Mesendoderm (in vitro differentiated cells): Measurements from ENCODE around the gene MESD.
"Not testable (repeated sequence)": the region's sequence is repeated elsewhere in the genome, so short reads cannot be mapped to it uniquely, and the experiment has no call there.

ENCODE experiments used
- DNase-seq: peaks from one replicate; pipeline ENCODE4 v3.0.0; 2013
- H2AK5ac ChIP-seq: 2 replicates; pipeline ENCODE4 v1.6.1; 2013; ENCODE audit warnings: low read length, inconsistent platforms
- H2BK120ac ChIP-seq: 2 replicates; pipeline ENCODE4 v1.6.1; 2013; ENCODE audit warnings: low read depth, mild to moderate bottlenecking, low read length, moderate library complexity, mixed read lengths
- H2BK15ac ChIP-seq: replicated peaks from 2 replicates; pipeline ENCODE4 v1.6.1; 2013; ENCODE audit warnings: low read depth, mild to moderate bottlenecking, moderate library complexity
- H2BK5ac ChIP-seq: 2 replicates; pipeline ENCODE4 v1.6.1; 2013; ENCODE audit warnings: low read length, inconsistent platforms
- H3K18ac ChIP-seq: 2 replicates; pipeline ENCODE4 v1.6.1; 2013; ENCODE audit warnings: mild to moderate bottlenecking, low read length, mixed read lengths
- H3K23ac ChIP-seq: one replicate; pipeline ENCODE4 v1.6.1; 2013; ENCODE audit warnings: low read length
- H3K27ac ChIP-seq: 2 replicates; pipeline ENCODE4 v1.5.1; 2013; ENCODE audit warnings: low read depth, mild to moderate bottlenecking, inconsistent platforms, low read length, moderate library complexity
- H3K27me3 ChIP-seq: 2 replicates; pipeline ENCODE4 v1.6.1; 2013; ENCODE audit warnings: low read length, control low read depth, mild to moderate bottlenecking, inconsistent platforms; ENCODE audit not compliant: insufficient read depth, poor library complexity
- H3K36me3 ChIP-seq: 2 replicates; pipeline ENCODE4 v1.6.1; 2013; ENCODE audit warnings: low read length, inconsistent platforms; ENCODE audit not compliant: control insufficient read depth, insufficient read depth
- H3K4ac ChIP-seq: one replicate; pipeline ENCODE4 v1.6.1; 2013; ENCODE audit warnings: low read depth, mild to moderate bottlenecking, low read length, moderate library complexity
- H3K4me1 ChIP-seq: 2 replicates; pipeline ENCODE4 v1.6.1; 2013; ENCODE audit warnings: low read depth, low read length, inconsistent platforms; ENCODE audit not compliant: control insufficient read depth
- H3K4me2 ChIP-seq: 2 replicates; pipeline ENCODE4 v1.6.1; 2013; ENCODE audit warnings: low read length
- H3K4me3 ChIP-seq: 2 replicates; pipeline ENCODE4 v1.5.1; 2013; ENCODE audit warnings: mild to moderate bottlenecking, low read length
- H3K56ac ChIP-seq: one replicate; pipeline ENCODE4 v1.6.1; 2013; ENCODE audit warnings: low read length
- H3K79me1 ChIP-seq: 2 replicates; pipeline ENCODE4 v1.6.1; 2013; ENCODE audit warnings: low read length, inconsistent platforms
- H3K79me2 ChIP-seq: 2 replicates; pipeline ENCODE4 v1.6.1; 2013; ENCODE audit warnings: mild to moderate bottlenecking, low read length; ENCODE audit not compliant: control insufficient read depth, insufficient read depth
- H3K9ac ChIP-seq: 2 replicates; pipeline ENCODE4 v1.6.1; 2013; ENCODE audit warnings: low read length, inconsistent platforms
- H4K5ac ChIP-seq: one replicate; pipeline ENCODE4 v1.6.1; 2013; ENCODE audit warnings: low read length
- H4K8ac ChIP-seq: one replicate; pipeline ENCODE4 v1.6.1; 2013; ENCODE audit warnings: low read depth, mild to moderate bottlenecking, control low read depth, low read length, moderate library complexity
- WGBS: extraction: QIAGEN DNeasy Blood & Tissue Kit; methylation state at CpG from one replicate; pipeline ENCODE4 v1.1.7; 2013; ENCODE audit warnings: low lambda C conversion rate, missing lambda C conversion rate; ENCODE audit not compliant: insufficient coverage; ENCODE audit errors: extremely low coverage; 5-methylcytosine and 5-hydroxymethylcytosine counted together

The MESD gene

DNA sequence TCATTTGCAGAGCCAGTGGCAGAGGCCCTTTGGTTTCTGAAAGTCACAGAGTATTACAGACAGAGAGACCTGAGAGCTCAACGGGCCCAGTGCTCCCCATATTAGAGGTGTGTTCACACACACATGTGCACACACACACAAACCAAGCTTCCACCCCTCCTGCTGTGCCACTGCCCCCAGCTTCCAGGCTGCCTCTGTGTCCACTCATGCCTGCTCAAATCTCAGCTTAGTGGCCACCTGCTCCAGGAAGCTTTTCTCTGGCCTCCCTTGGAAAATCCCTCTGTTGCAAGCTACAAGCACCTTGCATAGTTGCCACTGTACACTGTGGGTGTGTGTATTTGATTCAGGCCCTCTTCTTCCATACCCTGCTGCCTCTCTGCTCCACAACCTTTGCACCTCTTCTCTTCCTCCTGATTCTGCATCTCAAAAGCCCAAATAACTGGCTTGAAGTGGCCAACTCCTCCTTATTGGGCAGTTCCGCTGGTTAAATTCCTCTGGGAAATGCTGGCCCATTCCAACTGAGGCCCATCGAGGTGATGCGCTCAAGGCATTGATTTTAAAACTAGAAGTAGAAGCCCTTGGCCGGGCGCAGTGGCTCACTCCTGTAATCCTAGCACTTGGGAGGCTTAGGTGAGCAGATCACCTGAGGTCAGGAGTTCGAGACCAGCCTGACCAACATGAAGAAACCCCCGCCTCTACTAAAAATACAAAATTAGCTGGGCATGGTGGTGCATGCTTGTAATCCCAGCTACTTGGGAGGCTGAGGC is 23.0 kb downstream of the MESD start:
- Histone ChIP-seq H3K18ac (no peak overlapping the region), H3K79me2 (no peaks in the 10 kb centered on the region), H2BK5ac (no peak overlapping the region), H3K4me1 (no peaks in the 10 kb centered on the region), H2BK15ac (no peak overlapping the region), H3K27me3 (no peaks in the 10 kb centered on the region), H3K4me2 (no peak overlapping the region), H3K79me1 (no peaks in the 10 kb centered on the region), H3K23ac (no peak overlapping the region), H4K5ac (no peak overlapping the region), H3K9ac (no peak overlapping the region), H3K36me3 (peaks cover 4% of the 10 kb centered on the region), H2BK120ac (no peak overlapping the region), H3K56ac (no peak overlapping the region), H3K4ac (no peak overlapping the region), H3K4me3 (no peak overlapping the region), H3K27ac (no peak overlapping the region), H4K8ac (no peak overlapping the region), H2AK5ac (no peak overlapping the region)
- DNase-seq: no peak
- WGBS: no CpG with 5 or more reads among the region's 8 CpGs

DNA sequence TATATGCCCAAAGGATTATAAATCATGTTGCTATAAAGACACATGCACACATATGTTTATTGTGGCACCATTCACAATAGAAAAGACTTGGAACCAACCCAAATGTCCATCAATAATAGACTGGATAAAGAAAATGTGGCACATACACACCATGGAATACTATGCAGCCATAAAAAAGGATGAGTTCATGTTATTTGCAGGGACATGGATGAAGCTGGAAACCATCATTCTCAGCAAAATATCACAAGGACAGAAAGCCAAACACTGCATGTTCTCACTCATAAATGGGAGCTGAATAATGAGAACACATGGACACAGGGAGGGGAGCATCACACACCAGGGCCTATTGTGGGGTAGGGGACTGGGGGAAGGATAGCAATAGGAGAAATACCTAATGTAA is 24.2 kb downstream of the MESD start:
- H2BK5ac ChIP-seq, H2AK5ac ChIP-seq, H3K4me3 ChIP-seq, H3K4ac ChIP-seq, H3K56ac ChIP-seq, H3K27ac ChIP-seq, H4K5ac ChIP-seq, H3K79me2 ChIP-seq, DNase-seq, H2BK15ac ChIP-seq, H3K79me1 ChIP-seq, H3K18ac ChIP-seq, H3K9ac ChIP-seq, H3K23ac ChIP-seq, H4K8ac ChIP-seq, H2BK120ac ChIP-seq, H3K4me2 ChIP-seq, H3K27me3 ChIP-seq, H3K4me1 ChIP-seq, H3K36me3 ChIP-seq: not testable (repeated sequence)

DNA sequence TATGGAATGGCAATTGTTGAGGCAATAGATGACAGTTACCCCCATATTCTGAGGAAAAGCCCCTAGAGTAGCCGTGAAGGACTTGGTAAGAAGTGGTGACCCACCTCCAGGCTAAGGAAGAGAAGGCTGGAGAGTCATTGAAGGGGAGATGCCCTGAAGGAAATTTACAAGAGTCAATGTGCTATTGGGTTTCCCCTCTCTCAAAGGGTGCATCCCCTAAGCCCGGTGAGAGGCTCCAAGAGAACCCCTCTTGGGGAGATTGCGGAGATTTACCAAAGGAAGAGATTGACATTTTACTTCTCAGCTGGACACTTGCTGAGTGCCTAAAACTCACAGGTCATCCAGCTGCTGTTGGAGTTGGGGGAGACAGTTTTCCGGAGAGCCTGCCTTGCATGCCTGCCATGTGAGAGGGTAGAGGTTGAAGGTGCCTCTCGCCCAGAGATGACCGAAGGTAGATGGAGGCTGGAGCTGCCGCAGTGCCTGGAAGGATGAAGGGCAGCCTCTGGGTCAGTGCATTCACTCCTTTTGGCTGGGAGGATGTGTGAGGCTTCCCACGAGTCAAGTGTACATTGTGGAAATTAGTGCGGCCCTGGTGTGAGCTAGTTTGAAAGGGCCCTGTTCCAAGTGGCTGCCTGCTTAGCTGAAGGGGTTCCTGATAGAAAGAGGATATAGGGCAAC is 30.7 kb downstream of the MESD start:
- Histone ChIP-seq H3K4me2 (no peak overlapping the region), H2AK5ac (no peak overlapping the region), H2BK5ac (no peak overlapping the region), H3K4me3 (no peak overlapping the region), H3K79me2 (no peaks in the 10 kb centered on the region), H3K18ac (no peak overlapping the region), H2BK120ac (no peak overlapping the region), H3K56ac (no peak overlapping the region), H3K9ac (no peak overlapping the region), H3K23ac (no peak overlapping the region), H3K4me1 (peaks cover 4% of the 10 kb centered on the region), H3K79me1 (no peaks in the 10 kb centered on the region), H4K5ac (no peak overlapping the region), H4K8ac (no peak overlapping the region), H3K4ac (no peak overlapping the region), H3K27ac (no peak overlapping the region), H3K36me3 (no peaks in the 10 kb centered on the region), H2BK15ac (no peak overlapping the region), H3K27me3 (no peaks in the 10 kb centered on the region)
- no peak for DNase-seq
- no CpG with 5 or more reads among the region's 9 CpGs for WGBS

DNA sequence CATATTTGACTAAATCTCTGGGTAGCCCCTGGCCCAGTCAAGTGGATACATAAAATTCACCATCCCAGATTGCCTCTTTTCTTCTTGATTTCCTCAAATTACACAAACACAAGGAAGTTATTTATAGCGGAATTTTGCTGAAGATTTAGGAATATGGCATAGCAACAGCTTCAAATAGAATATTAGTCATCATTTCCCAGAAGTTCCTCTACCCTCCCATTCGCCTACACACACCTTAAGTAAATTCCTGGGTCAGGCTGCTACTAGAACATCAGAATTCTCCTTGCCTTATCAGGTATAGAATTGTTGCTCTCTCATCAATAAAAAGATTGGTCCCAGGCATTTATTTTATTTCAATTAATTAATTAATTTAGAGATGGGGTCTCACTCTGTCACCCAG is 31.6 kb downstream of the MESD start:
- no peak overlapping the region for H3K56ac ChIP-seq
- no peak overlapping the region for H2BK120ac ChIP-seq
- H3K36me3 ChIP-seq: no peaks in the 10 kb centered on the region
- no peak overlapping the region for H4K5ac ChIP-seq
- H2AK5ac ChIP-seq: no peak overlapping the region
- no CpG with 5 or more reads among the region's 2 CpGs for WGBS
- no peaks in the 10 kb centered on the region for H3K79me2 ChIP-seq
- H3K4me3 ChIP-seq: no peak overlapping the region
- no peak for DNase-seq
- peaks cover 8% of the 10 kb centered on the region for H3K4me1 ChIP-seq
- no peak overlapping the region for H3K4me2 ChIP-seq
- H2BK15ac ChIP-seq: no peak overlapping the region
- no peak overlapping the region for H3K23ac ChIP-seq
- no peak overlapping the region for H3K9ac ChIP-seq
- no peak overlapping the region for H3K27ac ChIP-seq
- H3K27me3 ChIP-seq: no peaks in the 10 kb centered on the region
- no peak overlapping the region for H3K18ac ChIP-seq
- no peak overlapping the region for H3K4ac ChIP-seq
- no peak overlapping the region for H4K8ac ChIP-seq
- H3K79me1 ChIP-seq: no peaks in the 10 kb centered on the region
- no peak overlapping the region for H2BK5ac ChIP-seq

DNA sequence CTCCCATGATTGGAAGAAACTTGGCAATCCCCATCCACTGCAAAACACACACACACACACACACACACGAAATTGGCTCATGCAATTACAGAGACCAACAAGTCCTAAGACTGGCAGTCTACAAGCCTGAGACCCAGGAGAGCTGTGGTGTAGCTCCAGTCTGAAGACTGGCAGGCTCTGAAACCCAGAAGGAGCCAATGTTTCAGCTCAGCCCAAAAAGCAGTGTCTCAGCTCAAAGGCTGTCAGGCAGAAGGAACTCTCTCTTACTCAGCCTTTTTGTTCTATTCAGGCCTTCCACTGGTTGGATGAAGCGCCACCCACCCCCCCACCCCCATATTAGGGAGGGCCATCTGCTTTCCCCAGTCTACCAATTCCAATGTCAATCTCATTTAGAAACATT is 32.1 kb downstream of the MESD start:
- no peak overlapping the region for H2BK15ac ChIP-seq
- H3K4me3 ChIP-seq: no peak overlapping the region
- H3K4me1 ChIP-seq: peaks cover 8% of the 10 kb centered on the region
- H3K9ac ChIP-seq: no peak overlapping the region
- DNase-seq: no peak
- H3K36me3 ChIP-seq: no peaks in the 10 kb centered on the region
- H2BK5ac ChIP-seq: no peak overlapping the region
- no peak overlapping the region for H3K18ac ChIP-seq
- H3K23ac ChIP-seq: no peak overlapping the region
- H3K27ac ChIP-seq: no peak overlapping the region
- H3K79me1 ChIP-seq: no peaks in the 10 kb centered on the region
- H3K56ac ChIP-seq: peak overlapping the region; percentile 44
- H2BK120ac ChIP-seq: no peak overlapping the region
- no peak overlapping the region for H3K4ac ChIP-seq
- no peak overlapping the region for H2AK5ac ChIP-seq
- H3K4me2 ChIP-seq: no peak overlapping the region
- no peaks in the 10 kb centered on the region for H3K79me2 ChIP-seq
- no peaks in the 10 kb centered on the region for H3K27me3 ChIP-seq
- WGBS: no CpG with 5 or more reads among the region's 2 CpGs
- no peak overlapping the region for H4K5ac ChIP-seq
- H4K8ac ChIP-seq: no peak overlapping the region
